CD4-positive, alpha-beta T cell treated with Interleukin-1 beta for 1 hour (primary cell): Measurements from ENCODE around the gene SLC20A1.
"Not testable (repeated sequence)": the region's sequence is repeated elsewhere in the genome, so short reads cannot be mapped to it uniquely, and the experiment has no call there.

ENCODE experiments used
- DNase-seq, 2 donors: peaks; one replicate each; pipeline ENCODE4 v3.0.0-alpha.2; 2020 to 2022

Gene SLC20A1

GRCh38 chr2:112646791-112647689, 1.3 kb downstream of the SLC20A1 start:
- no peak for DNase-seq

GRCh38 chr2:112648081-112648480, 2.3 kb downstream of the SLC20A1 start:
- DNase-seq, result no peak

GRCh38 chr2:112656679-112657078, 10.9 kb downstream of the SLC20A1 start:
- DNase-seq, result no peak

- no peak for DNase-seq
Observed at GRCh38 chr2:112658301-112658700, 12.6 kb downstream of the SLC20A1 start.

- no peak for DNase-seq
Observed at GRCh38 chr2:112658839-112659667, 13.3 kb downstream of the SLC20A1 start.

GRCh38 chr2:112660138-112660537, 14.4 kb downstream of the SLC20A1 start:
- DNase-seq, result no peak

GRCh38 chr2:112661656-112662305, 16.0 kb downstream of the SLC20A1 start:
- DNase-seq, result no peak

GRCh38 chr2:112662704-112663103, 17.0 kb downstream of the SLC20A1 start:
- no peak for DNase-seq

- no peak for DNase-seq
Observed at GRCh38 chr2:112664689-112665088, 18.9 kb downstream of the SLC20A1 start.

- no peak for DNase-seq
Observed at GRCh38 chr2:112665113-112665780, 19.5 kb downstream of the SLC20A1 start.

- no peak for DNase-seq
Observed at GRCh38 chr2:112666761-112667122, 21.0 kb downstream of the SLC20A1 start.

GRCh38 chr2:112667540-112667939, 21.8 kb downstream of the SLC20A1 start:
- DNase-seq, result not testable (repeated sequence)

- DNase-seq, result no peak
Observed at GRCh38 chr2:112669667-112670066, 23.9 kb downstream of the SLC20A1 start.

- DNase-seq, result no peak
Observed at GRCh38 chr2:112670252-112671022, 24.7 kb downstream of the SLC20A1 start.

- DNase-seq, result no peak
Observed at GRCh38 chr2:112671801-112672200, 26.1 kb downstream of the SLC20A1 start.

- no peak for DNase-seq
Observed at GRCh38 chr2:112673008-112673407, 27.3 kb downstream of the SLC20A1 start.

- peak in 1 of 2 donors; percentile 63 for DNase-seq
Observed at GRCh38 chr2:112674229-112674628, 28.5 kb downstream of the SLC20A1 start.

- DNase-seq, result no peak
Observed at GRCh38 chr2:112679484-112679883, 33.7 kb downstream of the SLC20A1 start.

GRCh38 chr2:112680666-112681101, 34.9 kb downstream of the SLC20A1 start:
- DNase-seq, result no peak

GRCh38 chr2:112682101-112682500, 36.4 kb downstream of the SLC20A1 start:
- no peak for DNase-seq

GRCh38 chr2:112683550-112684414, 38.0 kb downstream of the SLC20A1 start:
- DNase-seq, result no peak
